SK-N-SH (cell line): Measurements from ENCODE around the gene PLPP2. TPM values are rescaled to one million over a fixed set of nuclear protein-coding genes. Genes with fewer than 3 reads are reported as not detected.
"Not testable (repeated sequence)": the region's sequence is repeated elsewhere in the genome, so short reads cannot be mapped to it uniquely, and the experiment has no call there.

Experiments used
- CTCF ChIA-PET: fragments of 300-600, 350-600 bp; formaldehyde crosslinking; extraction: SDS; loops from one replicate; lab custom pipeline; 2021; lab: Yijun Ruan, JAX
- POLR2A ChIA-PET: fragments of 350-600 bp; sonication (Branson Sonifier 250); formaldehyde crosslinking; extraction: SDS; loops from one replicate; lab custom pipeline; 2020; ENCODE audit warnings: antibody characterized with exemption, inconsistent platforms; lab: Yijun Ruan, JAX
- DNase-seq: peaks from one replicate; pipeline ENCODE4 v3.0.0; 2012
- H2AFZ ChIP-seq: fragments of 200-600 bp; sonication (generic); 2 replicates; pipeline ENCODE4 v1.8.1; 2016; ENCODE audit warnings: antibody characterized with exemption, mild to moderate bottlenecking, low read depth
- H3F3A ChIP-seq: fragments of 200-600 bp; sonication (generic); replicated peaks from 2 replicates; pipeline ENCODE3; 2016; ENCODE audit warnings: antibody characterized with exemption, mild to moderate bottlenecking; ENCODE audit not compliant: insufficient read depth
- H3K27ac ChIP-seq, 2 experiments: fragments of 200-500 bp in 1 of 2; fragments of 200-600 bp in 1 of 2; sonication (Bioruptor generic) in 1 of 2; sonication (generic), shearing (Covaris generic) in 1 of 2; 2 replicates each; pipeline versions ENCODE4 v1.5.1 to v1.6.1; 2014 to 2016; ENCODE audit warnings: low read depth in 2 of 2, inconsistent platforms in 1 of 2, low read length in 1 of 2, mild to moderate bottlenecking in 1 of 2, mixed read lengths in 1 of 2
- H3K27me3 ChIP-seq: fragments of 200-600 bp; sonication (generic), shearing (Covaris generic); 2 replicates; pipeline ENCODE4 v1.6.1; 2016; ENCODE audit warnings: mixed run types; ENCODE audit not compliant: insufficient read depth
- H3K36me3 ChIP-seq, 2 experiments: fragments of 200-500 bp in 1 of 2; fragments of 200-600 bp in 1 of 2; sonication (Bioruptor generic) in 1 of 2; sonication (generic) in 1 of 2; replicated peaks in 1 of 2; 2 replicates each; pipeline versions ENCODE3 to v1.5.1; 2014 to 2016; ENCODE audit warnings: low read length in 1 of 2, mild to moderate bottlenecking in 1 of 2; ENCODE audit not compliant: insufficient read depth in 2 of 2, control insufficient read depth in 1 of 2
- H3K4me1 ChIP-seq, 2 experiments: fragments of 200-500 bp in 1 of 2; fragments of 200-600 bp in 1 of 2; sonication (Bioruptor generic) in 1 of 2; sonication (generic), shearing (Covaris generic) in 1 of 2; 2 replicates each; pipeline versions ENCODE4 v1.5.1 to v1.6.1; 2014 to 2016; ENCODE audit warnings: low read depth in 1 of 2, low read length in 1 of 2, mixed run types in 1 of 2; ENCODE audit not compliant: insufficient read depth in 2 of 2, control insufficient read depth in 1 of 2
- H3K4me2 ChIP-seq: fragments of 200-600 bp; sonication (generic), shearing (Covaris generic); 2 replicates; pipeline ENCODE4 v1.6.1; 2017; ENCODE audit warnings: mixed run types
- H3K4me3 ChIP-seq, 2 experiments: fragments of 200-500 bp in 1 of 2; fragments of 200-600 bp in 1 of 2; sonication (Bioruptor generic) in 1 of 2; sonication (generic), shearing (Covaris generic) in 1 of 2; 2 replicates each; pipeline versions ENCODE4 v1.5.1 to v1.8.1; 2014 to 2016; ENCODE audit warnings: low read depth in 2 of 2, inconsistent platforms in 1 of 2, low read length in 1 of 2, mild to moderate bottlenecking in 1 of 2, mixed read lengths in 1 of 2, moderate library complexity in 1 of 2
- H3K79me2 ChIP-seq: fragments of 200-600 bp; sonication (generic); 2 replicates; pipeline ENCODE4 v1.8.1; 2017; ENCODE audit warnings: mild to moderate bottlenecking; ENCODE audit not compliant: insufficient read depth
- H3K9ac ChIP-seq: fragments of 200-600 bp; sonication (generic); 2 replicates; pipeline ENCODE4 v1.6.1; 2017; ENCODE audit warnings: mixed run types
- H3K9me2 ChIP-seq: fragments of 200-600 bp; sonication (generic); 2 replicates; pipeline ENCODE4 v1.6.1; 2017; ENCODE audit warnings: mixed run types
- H3K9me3 ChIP-seq: fragments of 200-600 bp; sonication (generic); 2 replicates; pipeline ENCODE4 v1.6.1; 2017; ENCODE audit warnings: mixed run types, mild to moderate bottlenecking, moderate library complexity
- H4K20me1 ChIP-seq: fragments of 200-600 bp; sonication (generic); 2 replicates; pipeline ENCODE4 v1.6.1; 2017; ENCODE audit warnings: mild to moderate bottlenecking, mixed run types; ENCODE audit not compliant: insufficient read depth
- EP300 ChIP-seq, 2 experiments: IDR thresholded peaks; 2 replicates each; pipeline versions ENCODE4 v1.4.0 to v1.6.1; 2012; ENCODE audit warnings: borderline replicate concordance in 1 of 2, low read depth in 1 of 2, low read length in 1 of 2
- FOXJ3 ChIP-seq: sonication (generic); formaldehyde crosslinking; IDR thresholded peaks from 2 replicates; pipeline ENCODE4 v1.5.1; 2020; ENCODE audit warnings: mild to moderate bottlenecking, missing genetic modification reagents
- FOXM1 ChIP-seq: IDR thresholded peaks from 2 replicates; pipeline ENCODE4 v1.4.0; 2012; ENCODE audit warnings: low read depth, mild to moderate bottlenecking
- MEF2A ChIP-seq: IDR thresholded peaks from 2 replicates; pipeline ENCODE4 v1.4.0; 2012; ENCODE audit warnings: low read depth, borderline replicate concordance
- NFIC ChIP-seq: IDR thresholded peaks from 2 replicates; pipeline ENCODE4 v1.4.0; 2012; ENCODE audit warnings: borderline replicate concordance
- NRF1 ChIP-seq: IDR thresholded peaks from 2 replicates; pipeline ENCODE4 v1.6.1; 2012; ENCODE audit warnings: low read depth, mild to moderate bottlenecking, low read length
- PBX3 ChIP-seq: IDR thresholded peaks from 2 replicates; pipeline ENCODE4; 2012
- POLR2AphosphoS5 ChIP-seq: IDR thresholded peaks from 2 replicates; pipeline ENCODE4 v1.6.1; 2012; ENCODE audit warnings: low read depth, low read length
- RAD21 ChIP-seq: IDR thresholded peaks from 2 replicates; pipeline ENCODE4 v1.6.1; 2012; ENCODE audit warnings: mild to moderate bottlenecking, low read length
- RCOR1 ChIP-seq: fragments of 150-350 bp; IDR thresholded peaks from 2 replicates; pipeline ENCODE4 v1.6.1; 2017; ENCODE audit warnings: antibody characterized with exemption, low read length
- RFX5 ChIP-seq: IDR thresholded peaks from 2 replicates; pipeline ENCODE4 v1.6.1; 2012; ENCODE audit warnings: mild to moderate bottlenecking, improper control_type of control experiment, low read length
- RXRA ChIP-seq: IDR thresholded peaks from 2 replicates; pipeline ENCODE4 v1.4.0; 2012; ENCODE audit warnings: low read depth, mild to moderate bottlenecking, borderline replicate concordance
- SIN3A ChIP-seq: IDR thresholded peaks from 2 replicates; pipeline ENCODE4 v1.6.1; 2012; ENCODE audit warnings: low read depth, mild to moderate bottlenecking, low read length, moderate library complexity, borderline replicate concordance
- SMC3 ChIP-seq: IDR thresholded peaks from 2 replicates; pipeline ENCODE4 v1.6.1; 2012; ENCODE audit warnings: low read depth, low read length, improper control_type of control experiment
- TAF1 ChIP-seq: IDR thresholded peaks from 2 replicates; pipeline ENCODE4 v1.6.1; 2012; ENCODE audit warnings: low read depth, mild to moderate bottlenecking, low read length, moderate library complexity, borderline replicate concordance
- TCF12 ChIP-seq: IDR thresholded peaks from 2 replicates; pipeline ENCODE4 v1.4.0; 2012
- USF1 ChIP-seq: IDR thresholded peaks from 2 replicates; pipeline ENCODE4 v1.4.0; 2012; ENCODE audit warnings: low read depth, borderline replicate concordance
- ZBTB33 ChIP-seq: IDR thresholded peaks from 2 replicates; pipeline ENCODE4 v1.4.0; 2012; ENCODE audit warnings: low read depth, borderline replicate concordance
- WGBS: methylation state at CpG from one replicate; pipeline ENCODE4 v1.1.6; 2017; ENCODE audit warnings: low lambda C conversion rate; 5-methylcytosine and 5-hydroxymethylcytosine counted together
- polyA plus RNA-seq, 3 experiments: library from polyadenylated mRNA; depleted of rRNA; stranded (reverse); fragments of >200 nt; gene quantifications; 2 replicates each; pipeline ENCODE4 v1.2.3, GENCODE V29; 2012
- TF ChIP-seq, protein P1 (sequence below): IDR thresholded peaks from 2 replicates; pipeline ENCODE4 v1.4.0; 2012; ENCODE audit warnings: low read depth
- TF ChIP-seq, protein P2 (sequence below): fragments of 150-350 bp; IDR thresholded peaks from 2 replicates; pipeline ENCODE4 v1.6.1; 2016; ENCODE audit warnings: mild to moderate bottlenecking, low read depth, low read length

PLPP2 gene
- polyA plus RNA-seq, 1 of the 3 experiments (the other 2 are of a cell fraction) = 33.6 TPM

GRCh38 chr19:271856-272255, 19.3 kb downstream of the PLPP2 start:
- Histone ChIP-seq H3K4me1 (peaks cover 0 to 3% of the 10 kb centered on the region in 2 experiments; a peak in 1 of 4 replicates), H4K20me1 (no peaks in the 10 kb centered on the region), H3K4me2 (no peak overlapping the region), H3K4me3 (no peak overlapping the region), H3K9me2 (no peaks in the 10 kb centered on the region), H3F3A (no peaks in the 10 kb centered on the region), H3K9me3 (no peaks in the 10 kb centered on the region), H3K27me3 (no peaks in the 10 kb centered on the region), H3K36me3 (no peaks in the 10 kb centered on the region), H3K79me2 (no peaks in the 10 kb centered on the region), H3K9ac (no peak overlapping the region), H2AFZ (no peak overlapping the region), H3K27ac (no peak overlapping the region)
- WGBS = 77% methylated on average over 6 of the region's 6 CpGs
- peak; percentile 1 for DNase-seq
- ChIA-PET CTCF (interaction anchor here (1.2 kb wide), 1 partner anchor 24 kb away, joined by 4 read pairs; no protein-coding TSS in a partner anchor), POLR2A (no interaction called here)
- no peak for TF ChIP-seq RXRA
- TF ChIP-seq, protein P1, sequence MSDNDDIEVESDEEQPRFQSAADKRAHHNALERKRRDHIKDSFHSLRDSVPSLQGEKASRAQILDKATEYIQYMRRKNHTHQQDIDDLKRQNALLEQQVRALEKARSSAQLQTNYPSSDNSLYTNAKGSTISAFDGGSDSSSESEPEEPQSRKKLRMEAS = no peak
- TF ChIP-seq FOXJ3 (CRISPR knock-in tag) = no peak
- TF ChIP-seq POLR2AphosphoS5 = no peak
- TF ChIP-seq PBX3 = no peak
- TF ChIP-seq RFX5 = no peak
- TF ChIP-seq MEF2A = no peak
- TF ChIP-seq EP300 (IDR thresholded peaks at IDR 0.05; ENCODE audit: borderline replicate concordance in 1 of 2, low read depth in 1 of 2, low read length in 1 of 2) = no peak
- TF ChIP-seq RAD21 = no peak
- TF ChIP-seq USF1 = no peak
- no peak for TF ChIP-seq SIN3A
- no peak for TF ChIP-seq ZBTB33
- no peak for TF ChIP-seq FOXM1
- TF ChIP-seq TAF1 = no peak
- no peak for TF ChIP-seq TCF12
- no peak for TF ChIP-seq SMC3
- TF ChIP-seq NRF1 = no peak
- TF ChIP-seq, protein P2, sequence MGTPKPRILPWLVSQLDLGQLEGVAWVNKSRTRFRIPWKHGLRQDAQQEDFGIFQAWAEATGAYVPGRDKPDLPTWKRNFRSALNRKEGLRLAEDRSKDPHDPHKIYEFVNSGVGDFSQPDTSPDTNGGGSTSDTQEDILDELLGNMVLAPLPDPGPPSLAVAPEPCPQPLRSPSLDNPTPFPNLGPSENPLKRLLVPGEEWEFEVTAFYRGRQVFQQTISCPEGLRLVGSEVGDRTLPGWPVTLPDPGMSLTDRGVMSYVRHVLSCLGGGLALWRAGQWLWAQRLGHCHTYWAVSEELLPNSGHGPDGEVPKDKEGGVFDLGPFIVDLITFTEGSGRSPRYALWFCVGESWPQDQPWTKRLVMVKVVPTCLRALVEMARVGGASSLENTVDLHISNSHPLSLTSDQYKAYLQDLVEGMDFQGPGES = no peak
- no peak for TF ChIP-seq NFIC
- TF ChIP-seq RCOR1 = no peak

DNA sequence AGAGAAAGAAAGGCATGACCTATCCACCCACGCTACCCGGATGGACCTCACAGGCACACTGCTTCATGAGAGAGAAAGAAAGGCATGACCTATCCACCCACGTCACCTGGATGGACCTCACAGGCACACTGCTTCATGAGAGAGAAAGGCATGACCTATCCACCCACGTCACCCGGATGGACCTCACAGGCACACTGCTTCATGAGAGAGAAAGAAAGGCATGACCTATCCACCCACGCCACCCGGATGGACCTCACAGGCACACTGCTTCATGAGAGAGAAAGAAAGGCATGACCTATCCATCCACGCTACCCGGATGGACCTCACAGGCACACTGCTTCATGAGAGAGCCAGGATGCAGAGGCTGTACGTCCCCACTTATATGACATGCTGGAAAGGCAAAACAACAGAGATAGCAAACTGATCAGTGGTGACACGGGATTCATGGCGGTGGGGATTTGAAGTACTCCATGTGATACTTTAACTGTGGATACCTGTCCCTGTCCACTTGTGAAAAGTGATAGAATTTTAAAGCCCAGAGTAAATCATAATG, 20.4 kb downstream of the PLPP2 start:
- H3K27ac ChIP-seq, H3K27me3 ChIP-seq, H3K9ac ChIP-seq, H3K9me2 ChIP-seq, H3F3A ChIP-seq, H3K4me2 ChIP-seq, H3K36me3 ChIP-seq, CTCF ChIA-PET, H3K9me3 ChIP-seq, POLR2A ChIA-PET, H3K4me1 ChIP-seq, H4K20me1 ChIP-seq, H3K4me3 ChIP-seq, H3K79me2 ChIP-seq, H2AFZ ChIP-seq: not testable (repeated sequence)
- DNase-seq = peak; percentile 0
- WGBS = 59% methylated on average over 6 of the region's 12 CpGs
